Activated T-helper 1 cell treated with Interleukin-2 at 50 U/mL for 16 hours (primary cell): ENCODE data around the gene CDS2.

Experiments used
- DNase-seq: peaks from one replicate; pipeline ENCODE4 v3.0.0-alpha.2; 2020; ENCODE audit warnings: low read depth

Gene CDS2

DNA sequence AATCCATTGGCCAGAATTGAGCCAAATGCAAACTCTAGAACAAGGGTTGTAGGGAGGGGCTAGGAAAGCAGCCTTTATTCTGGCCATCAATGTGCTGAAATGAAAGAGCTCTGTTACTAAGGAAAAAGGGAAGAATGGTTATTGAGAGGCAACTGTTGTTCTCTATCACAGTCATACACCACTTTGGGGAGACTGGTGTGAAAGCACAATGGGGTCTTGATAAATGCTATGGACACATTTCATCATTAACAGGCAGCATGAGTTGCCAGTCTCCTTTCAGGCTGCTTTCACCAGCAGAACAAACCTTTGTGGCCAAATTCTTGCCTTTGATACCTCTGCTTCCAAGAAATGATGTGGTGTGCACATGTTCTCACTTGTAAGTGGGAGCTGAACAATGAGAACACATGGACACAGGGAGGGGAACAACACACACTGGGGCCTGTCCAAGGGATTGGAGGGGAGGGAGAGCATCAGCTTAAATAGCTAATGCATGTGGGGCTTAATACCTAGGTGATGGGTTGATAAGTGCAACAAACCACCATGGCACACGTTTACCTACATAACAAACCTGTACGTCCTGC, 86.2 kb downstream of the CDS2 start:
- DNase-seq = no peak

DNA sequence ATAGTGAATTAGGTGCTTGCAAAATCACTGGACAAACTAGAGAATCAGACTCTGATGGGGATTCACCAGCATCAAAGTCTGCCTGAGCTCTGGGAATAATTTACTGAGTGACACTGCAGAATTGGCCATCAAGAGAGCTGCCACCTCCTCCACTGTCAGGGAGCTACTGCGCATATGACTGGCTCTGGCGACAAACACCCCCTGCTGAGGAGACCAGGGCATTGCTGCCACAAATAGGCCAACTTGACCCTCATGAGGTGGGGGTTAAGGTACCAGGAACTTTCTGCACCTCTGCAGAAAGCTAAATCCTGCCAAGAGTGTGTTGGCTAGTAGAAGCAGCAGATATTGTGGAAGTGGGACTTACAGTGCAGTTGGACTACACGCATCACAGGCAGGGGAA, 88.0 kb downstream of the CDS2 start:
- no peak for DNase-seq

DNA sequence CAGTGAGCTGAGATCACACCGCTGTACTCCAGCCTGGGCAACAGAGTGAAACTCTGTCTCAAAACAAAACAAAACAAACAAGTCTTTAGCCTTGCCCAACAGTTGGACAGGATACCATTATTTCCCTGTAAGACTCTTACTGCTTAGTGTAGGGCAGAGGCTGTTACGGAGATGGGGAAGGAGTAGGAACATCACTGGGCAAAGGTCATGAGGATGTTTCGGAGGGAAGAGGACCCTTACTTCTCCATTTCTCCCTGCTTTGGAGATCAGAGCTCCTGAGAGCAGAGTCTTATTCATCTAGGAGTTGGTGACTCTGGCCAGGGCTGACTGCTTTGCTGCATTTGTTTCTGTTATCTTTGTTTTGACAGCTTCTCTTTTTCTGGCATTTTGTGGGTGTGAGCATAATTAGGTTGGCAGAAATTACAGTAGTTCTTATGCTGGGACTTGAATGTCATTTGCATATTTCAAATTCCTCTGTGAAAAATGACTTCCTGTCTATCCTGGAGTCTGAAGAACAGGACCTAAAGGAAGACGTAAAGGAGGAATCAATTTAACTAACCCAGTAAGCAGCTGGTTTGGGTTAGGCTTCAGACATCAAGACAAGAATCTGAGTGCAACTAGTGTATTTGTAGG, 89.0 kb downstream of the CDS2 start:
- DNase-seq = no peak

DNA sequence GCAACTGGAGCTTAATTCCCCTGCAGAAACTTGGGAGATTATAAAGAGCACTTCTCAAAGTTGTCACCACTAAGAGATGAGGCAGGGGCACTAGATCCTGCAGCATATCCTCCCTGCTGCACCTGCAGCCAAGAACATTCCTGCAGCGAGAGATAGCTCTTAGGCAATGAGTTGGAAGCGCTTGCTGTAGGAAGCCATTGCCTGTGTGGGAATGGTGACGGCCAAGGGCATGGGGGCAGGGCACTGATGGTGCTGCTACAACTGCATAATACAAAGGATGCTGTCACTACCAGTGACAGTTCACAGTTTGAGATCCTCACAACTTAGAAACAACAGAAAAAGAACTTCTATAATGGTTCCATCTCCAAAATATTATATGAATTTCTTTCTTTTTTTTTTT, 89.9 kb downstream of the CDS2 start:
- DNase-seq = no peak

DNA sequence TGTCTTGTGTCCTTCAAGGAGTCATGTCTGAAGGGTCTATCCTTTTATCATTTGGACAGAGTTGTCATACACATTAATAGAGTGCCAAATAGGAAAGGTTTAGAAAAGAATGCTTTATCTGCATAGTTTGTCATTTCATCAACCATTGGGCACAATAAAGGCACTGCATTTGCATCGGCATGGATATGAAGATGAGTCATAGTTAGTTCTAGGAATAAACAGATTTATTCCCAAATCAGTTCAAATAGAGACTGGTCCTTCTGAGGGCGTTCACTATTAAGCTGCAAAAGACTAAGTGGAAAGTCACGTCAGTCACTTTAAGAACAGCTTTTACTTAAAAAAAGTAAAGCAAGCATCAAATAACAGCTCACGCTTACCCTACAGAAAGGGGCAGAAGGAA, 90.8 kb downstream of the CDS2 start:
- DNase-seq = no peak

DNA sequence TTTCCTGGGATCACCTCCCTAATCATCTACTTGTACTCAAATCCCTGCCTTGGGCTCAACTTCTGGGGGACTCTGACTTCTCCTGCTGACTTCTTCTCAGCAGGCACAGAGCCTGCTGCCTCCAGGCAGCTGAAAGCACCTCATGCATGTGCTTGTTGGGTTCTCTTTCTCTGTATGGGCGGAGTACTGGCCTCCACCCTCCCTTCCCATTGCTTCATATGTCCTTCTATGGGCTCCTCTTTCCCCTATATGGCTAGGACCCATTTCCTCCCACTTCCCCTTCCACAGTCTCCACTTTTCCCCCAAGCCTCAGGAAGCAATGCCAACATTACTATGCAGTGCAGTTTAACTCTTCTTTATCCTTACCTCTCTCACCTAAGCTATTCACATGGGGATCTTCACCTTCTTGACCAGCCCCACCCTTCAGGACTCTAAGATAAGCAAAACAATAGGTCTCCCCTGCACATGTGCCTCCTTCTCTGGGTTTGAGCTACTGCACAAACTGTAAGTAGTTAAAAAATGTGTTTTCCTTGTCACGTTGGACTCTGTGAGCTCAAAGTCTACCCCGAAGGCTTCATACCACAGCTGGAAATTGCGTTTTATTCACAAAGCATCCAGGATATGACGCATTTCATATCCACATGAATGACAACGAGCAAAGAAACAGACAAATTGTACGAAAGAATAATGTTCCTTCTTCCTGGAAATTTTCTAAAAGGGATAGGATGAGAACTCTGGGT, 93.7 kb downstream of the CDS2 start:
- DNase-seq = no peak

DNA sequence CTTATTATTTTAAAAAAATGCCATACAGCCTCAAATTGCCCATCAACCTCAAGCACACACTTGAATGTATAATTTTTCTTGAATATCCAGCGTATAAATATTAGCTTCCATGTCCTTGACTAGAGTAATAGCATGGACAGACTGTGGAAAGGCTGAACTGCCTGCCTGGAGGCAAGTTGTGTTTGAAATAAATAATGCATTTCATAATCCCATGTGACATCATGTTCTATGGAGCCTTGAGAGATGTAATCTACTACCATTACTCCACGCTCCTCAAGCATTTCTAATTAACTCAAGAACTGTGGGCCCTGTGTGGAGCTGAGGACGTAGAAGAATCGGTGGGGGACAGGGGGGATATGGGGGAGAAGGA, 94.2 kb downstream of the CDS2 start:
- no peak for DNase-seq

DNA sequence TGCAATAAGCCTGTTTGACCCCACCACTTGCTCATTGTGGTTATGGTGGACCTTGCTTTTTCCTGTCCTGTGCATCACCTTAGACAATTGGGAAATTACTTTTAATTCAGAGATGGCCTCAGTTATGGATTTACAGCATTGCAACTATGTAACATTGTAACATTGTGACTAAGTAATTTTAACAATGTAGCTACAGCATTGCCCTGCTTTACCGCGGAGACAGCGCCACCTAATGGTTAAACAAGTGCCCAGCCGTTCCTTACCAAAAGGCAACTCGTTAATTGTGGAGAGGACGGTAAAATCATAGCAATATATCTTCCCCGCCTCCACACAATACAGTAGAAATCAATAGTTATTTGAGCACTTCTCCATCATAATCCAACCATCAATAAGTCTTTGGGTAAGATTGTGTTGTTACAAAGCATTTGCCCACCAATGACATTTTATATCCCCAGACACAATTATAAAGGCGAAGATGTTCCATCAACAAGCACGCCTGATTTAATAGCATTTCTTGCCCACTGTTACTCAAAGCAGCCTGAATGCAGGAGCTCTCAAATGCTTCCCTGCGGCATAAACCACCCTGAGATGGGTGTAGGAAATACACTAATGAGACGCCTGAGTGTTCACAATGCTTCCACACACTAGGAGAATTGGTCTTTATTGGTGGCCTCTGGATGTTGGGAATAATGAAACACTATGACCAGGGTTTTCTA, 96.3 kb downstream of the CDS2 start:
- peak; percentile 17 for DNase-seq

DNA sequence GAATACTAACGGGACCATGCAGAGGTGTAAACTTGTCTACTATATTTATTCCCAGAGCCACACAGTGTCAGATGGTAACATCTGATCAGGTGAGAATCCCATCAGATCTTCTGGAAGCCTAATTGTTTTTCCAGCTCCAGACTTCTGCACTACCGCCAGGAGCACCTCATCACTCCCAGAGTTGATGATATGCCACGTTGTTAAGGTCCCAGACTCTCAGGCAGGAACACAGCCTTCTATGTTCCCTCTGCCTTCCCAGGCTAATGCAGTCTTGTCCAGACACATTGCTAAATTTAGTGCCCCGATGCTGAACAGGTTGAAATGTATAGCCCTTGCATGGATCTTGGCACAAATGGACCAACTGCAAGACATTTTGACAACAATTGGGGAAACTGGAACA, 103.7 kb downstream of the CDS2 start:
- DNase-seq = no peak

DNA sequence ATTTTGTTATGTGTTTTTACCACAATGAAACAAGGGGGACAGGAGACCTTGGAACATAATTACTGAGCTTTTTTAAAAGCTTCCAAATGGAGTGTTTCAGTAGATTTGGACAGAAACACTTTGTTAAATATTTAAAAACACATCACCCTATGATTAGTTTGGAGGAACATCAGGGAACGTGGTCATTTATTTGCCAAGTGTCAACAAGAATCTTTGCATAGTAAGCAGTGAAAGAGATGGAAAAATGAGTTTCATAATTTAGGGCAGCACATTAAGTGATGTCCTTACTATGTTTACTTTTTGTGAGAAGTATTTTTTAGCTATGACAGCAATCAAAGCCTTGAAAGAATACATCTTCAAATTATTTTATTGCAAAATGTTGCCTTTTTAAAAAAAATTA, 107.3 kb downstream of the CDS2 start:
- DNase-seq = no peak

DNA sequence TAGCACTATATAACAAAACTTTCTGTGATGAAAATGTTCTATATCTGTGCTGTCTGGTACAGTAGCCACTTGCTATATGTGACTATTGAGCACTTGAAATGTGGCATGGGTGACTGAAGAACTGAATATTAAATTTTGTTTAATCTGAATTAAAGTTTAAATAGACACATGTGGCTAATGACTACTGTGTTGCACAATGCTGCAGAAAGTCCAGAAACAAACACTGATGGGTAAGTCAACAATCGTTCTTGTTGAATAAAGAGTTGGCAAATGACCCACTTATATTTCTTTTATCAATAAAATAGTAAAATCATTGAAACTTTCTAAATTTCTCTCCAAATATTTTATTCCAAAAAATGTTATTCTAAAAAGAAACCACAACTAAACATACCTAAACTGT, 108.2 kb downstream of the CDS2 start:
- DNase-seq = no peak
